ENCODE measurements around the gene SLC7A9. TPM values are rescaled to one million over a fixed set of nuclear protein-coding genes. Genes with fewer than 3 reads are reported as not detected.
A peak's percentile ranks its signal among the peaks of the same experiment; 100 is the strongest.

Gene SLC7A9
- total RNA-seq, 1 donor from 2014 or later, result 0.70 TPM

DNA sequence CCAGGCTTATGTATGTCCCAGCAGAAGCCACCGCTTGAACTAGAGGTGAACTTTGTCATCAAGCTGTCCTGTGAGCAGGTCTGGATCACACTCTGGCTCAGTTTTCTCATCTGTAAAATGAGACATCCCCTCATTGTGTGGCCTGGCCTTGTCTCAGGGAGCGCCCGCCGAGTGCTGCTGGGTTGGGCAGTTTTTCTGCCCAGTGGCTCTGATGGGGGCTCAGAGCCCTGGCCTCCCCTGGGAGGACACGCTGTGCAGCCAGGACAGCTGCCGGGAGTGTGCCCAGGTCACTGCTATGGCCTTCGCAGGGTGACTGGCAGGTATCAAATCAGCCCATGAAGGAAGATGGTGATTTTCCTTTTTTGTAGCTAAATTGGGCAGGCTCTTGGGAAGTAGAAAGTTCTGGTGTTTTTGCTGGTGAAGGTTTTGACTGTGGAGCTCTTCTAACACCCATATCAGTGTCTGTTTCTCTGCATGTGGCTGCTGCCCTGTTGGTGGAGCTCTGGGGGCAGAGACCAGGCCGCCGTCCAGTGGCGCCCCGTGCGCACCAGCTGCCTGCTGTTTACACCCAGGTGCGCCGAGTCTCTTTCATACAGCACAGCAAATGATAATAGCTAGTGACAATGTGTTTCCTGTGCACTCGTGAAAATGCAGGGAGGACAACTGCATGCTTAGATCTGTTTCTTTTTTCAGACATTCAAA lies 40.8 kb downstream of the SLC7A9 start:
- no peak for DNase-seq (ENCODE audit: low spot score)

DNA sequence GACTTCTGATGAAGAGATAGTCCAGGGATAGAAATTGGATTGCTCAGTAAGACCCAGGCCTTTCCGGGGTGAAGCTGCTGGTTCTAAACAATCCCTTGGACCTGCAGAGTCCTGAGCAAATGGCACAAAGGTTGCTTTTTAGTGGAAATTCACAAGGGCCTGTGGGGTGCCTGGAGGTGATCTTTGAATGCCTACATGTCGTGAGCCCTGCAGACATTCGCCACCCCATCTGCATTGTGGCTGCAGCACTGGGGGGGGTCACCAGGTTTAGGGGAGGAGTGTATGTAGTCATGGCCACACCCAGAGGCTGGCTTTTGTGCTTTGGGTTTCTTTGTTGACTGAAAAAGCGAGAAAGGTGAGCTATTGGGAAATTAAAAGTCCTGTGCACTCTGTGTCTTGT lies 41.4 kb downstream of the SLC7A9 start:
- DNase-seq (ENCODE audit: low spot score), result no peak

DNA sequence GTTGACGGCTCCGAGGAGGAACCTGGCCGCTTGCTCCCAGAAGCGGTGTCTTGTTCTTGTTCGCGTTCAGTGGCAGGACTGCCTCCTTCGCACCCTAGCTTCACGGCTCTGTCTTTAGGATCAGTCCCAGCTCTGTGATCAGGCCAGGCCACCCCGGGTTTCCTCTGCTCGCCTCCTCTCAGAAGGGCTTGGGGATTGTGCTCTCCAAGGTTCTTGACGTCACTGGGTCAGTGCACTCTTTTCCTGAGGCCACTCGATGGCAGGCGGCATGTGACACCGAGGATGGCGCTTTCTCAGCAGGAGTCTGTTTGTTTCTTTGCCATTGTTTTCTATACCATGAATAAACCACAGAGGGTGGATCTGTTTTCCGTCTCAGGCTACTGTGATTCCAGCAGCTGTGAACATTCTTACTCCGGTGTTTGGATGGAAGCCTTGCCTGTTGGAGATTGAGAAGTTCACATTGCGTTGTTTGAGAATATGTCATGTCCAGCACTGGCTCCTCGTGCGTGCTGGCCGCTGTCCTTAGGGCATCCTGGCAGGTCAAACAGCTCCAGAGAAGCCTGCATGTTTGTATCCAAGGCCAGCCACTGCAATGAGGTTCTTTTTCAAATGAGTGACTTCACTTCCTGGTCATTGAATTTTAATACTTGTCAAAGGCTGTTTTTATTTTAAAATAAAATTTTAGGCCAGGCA lies 44.5 kb downstream of the SLC7A9 start:
- no peak for DNase-seq (ENCODE audit: low spot score)

DNA sequence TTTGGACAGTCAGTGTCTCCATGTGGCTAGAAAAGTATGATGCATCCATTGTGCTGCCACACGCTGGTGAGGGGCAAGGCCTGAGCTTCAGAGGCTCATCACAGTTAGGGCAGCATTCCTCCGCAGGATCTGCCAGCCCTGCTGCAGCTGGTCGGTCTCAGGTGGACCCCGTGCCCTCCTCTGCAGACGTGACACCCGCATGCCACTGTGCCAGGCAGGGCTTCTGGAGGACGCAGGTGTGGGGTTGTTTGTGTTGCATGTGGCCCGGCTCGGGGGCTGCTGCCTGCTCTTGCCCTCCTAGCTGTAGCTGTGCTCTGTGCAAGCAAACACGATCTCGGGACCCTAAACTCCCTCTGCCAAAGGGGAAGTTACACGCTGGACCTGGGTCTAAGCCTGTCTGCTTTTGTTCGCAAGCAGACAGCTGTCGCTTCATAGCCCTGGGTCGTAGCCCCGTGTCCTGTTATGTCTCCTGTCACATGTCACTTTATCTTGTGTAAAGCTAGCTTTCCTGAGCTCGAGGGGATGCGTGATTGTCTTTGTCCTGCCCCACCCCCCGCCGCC lies 45.3 kb downstream of the SLC7A9 start:
- DNase-seq (ENCODE audit: low spot score), result no peak

DNA sequence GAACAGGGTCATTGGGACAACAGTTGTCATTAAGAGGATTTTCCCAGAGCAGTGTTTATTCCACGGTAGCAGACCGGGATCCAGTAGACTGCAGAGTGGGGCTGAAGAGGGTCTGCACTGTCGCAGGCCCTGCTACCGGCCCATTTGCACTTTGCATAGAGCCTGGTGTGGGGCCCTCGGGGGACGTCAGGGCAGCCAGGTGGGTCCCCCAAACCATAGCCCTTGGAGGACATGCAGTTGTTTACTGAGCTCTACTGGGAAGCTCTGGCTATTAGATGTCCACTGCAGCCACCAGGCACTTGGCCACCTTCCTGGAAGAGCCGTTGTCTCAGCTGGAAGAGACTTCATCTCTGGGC lies 45.8 kb downstream of the SLC7A9 start:
- no peak for DNase-seq (ENCODE audit: low spot score)

- no peak for DNase-seq (ENCODE audit: low spot score)
These were observed 46.4 kb downstream of the SLC7A9 start for GRCh38 chr19:32822916-32823746.

- no peak for DNase-seq (ENCODE audit: low spot score)
These were observed 49.9 kb downstream of the SLC7A9 start for GRCh38 chr19:32819419-32820400.

DNA sequence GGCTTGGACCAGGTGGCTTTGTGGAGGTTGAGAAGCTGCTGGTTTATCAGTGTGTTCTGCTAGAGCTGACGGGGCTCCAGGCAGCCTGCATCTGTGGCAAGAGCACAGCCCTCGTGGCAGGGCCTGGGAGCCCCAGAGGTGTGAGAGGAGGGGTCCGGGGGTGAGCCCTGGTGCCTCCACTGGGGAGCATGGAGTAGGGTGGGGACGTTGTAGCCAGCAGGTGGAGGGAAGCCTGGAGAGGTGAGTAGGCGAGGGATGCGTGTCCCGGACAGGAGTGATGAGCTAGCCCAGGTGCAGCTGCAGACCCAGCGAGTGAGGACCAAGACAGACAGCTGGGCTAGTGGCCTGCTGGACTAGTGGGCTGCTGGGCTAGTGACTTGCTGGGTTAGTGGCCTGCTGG lies 51.0 kb downstream of the SLC7A9 start:
- DNase-seq (ENCODE audit: low spot score), result no peak

DNA sequence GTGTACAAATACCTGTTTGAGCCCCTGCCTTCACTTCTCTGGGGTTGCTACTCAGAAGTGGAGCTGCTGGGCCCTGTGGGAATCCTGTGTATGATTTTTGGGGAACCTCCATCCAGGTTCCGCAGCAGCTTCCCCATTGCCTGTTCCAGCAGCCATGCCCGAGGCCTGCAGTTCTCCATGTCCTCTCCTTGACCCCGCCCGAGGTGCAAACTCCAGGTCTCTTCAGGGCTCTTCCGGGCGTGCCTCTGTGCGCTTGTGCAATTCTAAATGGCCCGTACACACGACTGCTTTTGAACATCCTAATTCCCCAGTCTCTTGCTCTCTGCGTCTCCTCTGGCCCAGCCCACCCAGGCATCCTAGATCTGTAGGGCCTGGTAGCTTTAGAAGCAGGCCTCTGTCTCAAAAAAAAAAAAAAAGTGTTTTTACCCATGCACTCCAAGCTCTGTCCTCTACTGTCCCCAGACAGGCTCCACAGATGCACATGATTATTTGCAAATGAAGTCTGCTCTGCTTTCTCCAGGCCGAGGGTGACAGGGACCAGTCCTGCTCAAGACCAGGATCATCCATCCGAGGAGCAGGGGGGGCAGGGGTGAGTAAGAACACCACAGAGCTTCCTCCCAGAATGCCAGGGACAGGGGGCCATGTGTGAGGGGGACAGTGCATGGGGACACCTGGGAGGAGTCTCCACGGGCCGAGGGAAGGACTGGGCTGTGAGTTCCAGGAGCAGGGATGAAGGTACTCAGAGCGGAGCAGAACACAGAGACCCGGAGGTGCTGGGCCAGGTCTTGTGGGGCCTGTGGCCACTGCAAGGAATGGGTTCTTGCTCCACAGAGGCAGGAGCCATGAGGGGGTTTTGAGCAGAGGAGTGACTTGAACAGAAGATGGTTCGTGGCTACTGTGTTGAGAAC lies 51.7 kb downstream of the SLC7A9 start:
- DNase-seq (ENCODE audit: low spot score), result no peak

DNA sequence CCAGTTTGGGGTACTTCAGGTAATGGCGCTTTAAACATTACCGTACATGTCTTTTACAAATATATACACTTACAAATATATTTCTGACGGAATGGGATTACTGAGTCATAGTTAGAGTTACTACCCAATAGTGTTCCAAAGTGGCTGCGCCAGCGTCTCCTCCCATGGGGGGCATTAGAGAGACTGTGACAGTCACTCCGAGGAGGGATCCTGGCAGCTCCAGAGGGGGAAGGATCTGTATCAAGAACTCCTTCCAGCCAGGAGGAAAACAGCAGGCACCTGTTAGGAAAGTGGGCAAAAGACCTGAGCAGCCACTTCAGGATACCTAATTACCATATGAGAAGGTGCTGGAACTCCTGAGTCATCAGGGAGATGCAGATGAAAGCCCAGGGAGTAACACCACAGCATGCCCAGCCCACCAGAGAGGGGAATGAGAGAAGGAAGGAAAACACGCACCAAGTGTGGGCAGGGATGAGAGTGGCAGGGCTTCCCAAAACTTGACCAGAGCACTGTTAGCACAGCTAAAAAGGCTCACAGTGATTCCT lies 52.9 kb downstream of the SLC7A9 start:
- DNase-seq (ENCODE audit: low spot score), result no peak

DNA sequence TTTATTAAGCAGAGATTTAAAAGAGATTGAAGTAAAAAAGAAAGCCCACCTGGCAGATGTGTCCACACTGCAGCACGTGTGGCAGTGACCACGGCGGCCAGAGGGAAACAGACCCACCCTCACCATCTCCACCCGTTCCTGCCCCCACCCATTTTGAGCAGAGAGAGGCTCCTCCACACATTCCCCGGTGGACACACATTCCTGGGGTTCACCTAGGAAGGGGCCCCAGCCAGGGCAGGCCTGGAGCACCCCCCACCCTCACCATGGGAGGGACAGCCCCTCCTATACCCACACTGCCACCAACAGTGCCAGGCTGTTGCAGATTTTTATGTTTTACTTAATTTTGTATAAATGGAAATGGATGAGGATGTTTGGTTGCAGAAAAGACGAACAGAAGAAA lies 54.9 kb downstream of the SLC7A9 start:
- DNase-seq (ENCODE audit: low spot score), result no peak

DNA sequence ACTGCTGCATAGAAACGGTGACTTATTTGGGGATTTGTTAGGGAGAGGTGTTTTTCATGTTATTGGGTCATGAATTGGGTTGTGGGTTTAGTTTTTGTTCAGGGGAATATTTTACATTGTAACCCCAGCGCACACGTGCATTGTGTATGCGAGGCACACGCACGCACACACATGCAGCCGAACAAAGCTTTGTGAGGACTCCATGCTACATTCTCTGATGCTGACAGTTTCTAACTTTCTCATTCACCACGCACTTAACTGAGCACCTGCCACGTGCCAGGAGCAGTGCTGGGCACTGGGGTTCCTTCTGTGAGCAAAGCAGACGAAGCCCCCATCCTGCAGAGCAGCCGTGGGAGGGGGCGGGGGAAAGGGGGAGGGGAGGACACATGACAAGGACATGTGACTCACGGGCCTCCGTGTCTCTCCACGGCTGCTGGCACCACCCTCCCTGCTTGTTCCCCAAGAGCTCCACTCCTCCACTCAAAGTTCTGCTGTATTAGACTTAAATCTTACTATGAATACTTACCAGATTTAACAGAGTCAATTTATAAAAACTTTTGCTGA lies 55.6 kb downstream of the SLC7A9 start:
- no peak for DNase-seq (ENCODE audit: low spot score)

DNA sequence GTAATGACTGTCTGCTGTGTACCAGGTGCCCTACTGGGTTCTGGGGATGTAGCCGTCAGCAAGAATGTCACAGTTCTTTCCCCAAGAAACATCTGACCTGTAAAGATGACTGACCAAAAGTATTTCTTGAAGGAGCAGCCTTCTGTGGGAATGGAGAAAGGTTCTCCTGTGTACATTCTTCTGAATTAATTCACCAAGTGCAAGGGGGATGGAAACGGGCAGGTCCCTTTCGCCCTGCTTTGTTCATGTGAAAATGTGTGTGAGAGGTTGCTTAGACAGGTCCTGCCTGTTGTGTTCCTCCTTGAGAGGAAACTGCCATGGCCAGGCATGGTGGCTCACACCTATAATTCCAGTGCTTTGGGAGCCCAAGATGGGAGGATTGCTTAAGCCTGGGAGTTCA lies 57.0 kb downstream of the SLC7A9 start:
- DNase-seq (ENCODE audit: low spot score), result peak; percentile 71

- DNase-seq (ENCODE audit: low spot score), result no peak
These were observed 57.5 kb downstream of the SLC7A9 start for GRCh38 chr19:32812036-32812435.

- DNase-seq (ENCODE audit: low spot score), result no peak
These were observed 58.4 kb downstream of the SLC7A9 start for GRCh38 chr19:32811151-32811550.

DNA sequence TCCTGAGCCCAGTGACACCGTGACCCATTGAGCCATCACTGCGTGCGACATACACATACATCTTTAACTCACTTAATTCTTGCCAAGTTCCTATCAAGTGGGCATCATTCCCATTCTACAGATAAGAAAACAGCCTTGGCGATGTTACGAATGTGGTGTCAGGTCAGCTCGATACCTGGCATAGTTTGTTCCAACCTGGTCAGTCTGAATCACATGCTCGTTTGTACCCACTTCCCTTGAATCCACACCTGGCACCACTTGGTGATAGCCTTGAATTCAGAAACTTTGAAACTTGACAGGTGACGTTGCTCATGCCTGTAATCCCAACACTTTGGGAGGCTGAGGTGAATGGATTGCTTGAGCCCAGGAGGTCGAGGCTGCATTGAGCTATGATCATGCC lies 59.1 kb downstream of the SLC7A9 start:
- DNase-seq (ENCODE audit: low spot score), result no peak

- no peak for DNase-seq (ENCODE audit: low spot score)
These were observed 59.8 kb downstream of the SLC7A9 start for GRCh38 chr19:32809754-32810153.

DNA sequence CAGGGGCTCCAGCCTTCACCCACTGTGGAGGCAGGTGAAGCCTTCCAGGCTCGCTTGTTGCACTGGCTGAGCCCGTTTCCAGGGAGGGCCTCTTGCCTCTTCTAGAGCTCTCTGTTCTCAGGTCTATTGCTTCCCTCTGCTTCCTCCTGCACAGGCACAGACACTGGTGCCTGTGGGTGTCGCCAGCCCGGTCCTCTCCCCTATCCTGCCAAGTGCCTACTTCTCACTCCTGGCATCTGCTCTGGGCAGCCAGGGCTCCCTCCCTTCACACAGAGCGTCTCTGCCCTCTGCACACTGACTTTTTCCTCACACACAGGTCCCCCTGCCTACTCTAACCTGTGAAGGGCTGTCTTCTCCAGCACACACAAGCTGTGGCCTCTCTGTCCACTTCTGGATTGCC lies 60.3 kb downstream of the SLC7A9 start:
- no peak for DNase-seq (ENCODE audit: low spot score)

GRCh38 chr19:32808236-32808635 lies 61.3 kb downstream of the SLC7A9 start:
- no peak for DNase-seq (ENCODE audit: low spot score)

- DNase-seq (ENCODE audit: low spot score), result no peak
These were observed 66.7 kb downstream of the SLC7A9 start for GRCh38 chr19:32802840-32803239.

All from ureter (tissue), 1 donor.